HG03342 (cell line): ENCODE results near the gene BARX1.
"Not testable (repeated sequence)": the region's sequence is repeated elsewhere in the genome, so short reads cannot be mapped to it uniquely, and the experiment has no call there.

Experiments used
- ATAC-seq: cut with Tn5 transposase; IDR thresholded peaks from one replicate; pipeline ENCODE4 v1.9.1; 2021; ENCODE audit warnings: mild to moderate bottlenecking, moderate library complexity; ENCODE audit not compliant: unreplicated experiment

BARX1 gene

GRCh38 chr9:93955111-93955980 is at the start of gene BARX1:
Gene BARX1 (minus strand): TSS chr9:93955355. CDS start chr9:93955146, 209 bp downstream.
- ATAC-seq: no peak

- no peak for ATAC-seq
These were observed 47.4 kb upstream of the BARX1 start for GRCh38 chr9:94002316-94003140.

GRCh38 chr9:93996863-93997262 is 41.7 kb upstream of the BARX1 start:
- ATAC-seq: no peak

- ATAC-seq: no peak
These were observed 41.2 kb upstream of the BARX1 start for GRCh38 chr9:93996367-93996766.

GRCh38 chr9:93994545-93994944 is 39.4 kb upstream of the BARX1 start:
- no peak for ATAC-seq

- ATAC-seq: no peak
These were observed 39.0 kb upstream of the BARX1 start for GRCh38 chr9:93994132-93994531.

GRCh38 chr9:93992830-93993229 is 37.7 kb upstream of the BARX1 start:
- no peak for ATAC-seq

GRCh38 chr9:93990448-93990847 is 35.3 kb upstream of the BARX1 start:
- no peak for ATAC-seq

GRCh38 chr9:93988056-93988455 is 32.9 kb upstream of the BARX1 start:
- no peak for ATAC-seq

GRCh38 chr9:93984860-93985259 is 29.7 kb upstream of the BARX1 start:
- ATAC-seq: no peak

- no peak for ATAC-seq
These were observed 28.7 kb upstream of the BARX1 start for GRCh38 chr9:93983875-93984274.

GRCh38 chr9:93979721-93980120 is 24.6 kb upstream of the BARX1 start:
- ATAC-seq: no peak

- no peak for ATAC-seq
These were observed 23.4 kb upstream of the BARX1 start for GRCh38 chr9:93978551-93978950.

- no peak for ATAC-seq
These were observed 21.8 kb upstream of the BARX1 start for GRCh38 chr9:93976973-93977372.

GRCh38 chr9:93976081-93976480 is 20.9 kb upstream of the BARX1 start:
- no peak for ATAC-seq

- ATAC-seq: no peak
These were observed 20.1 kb upstream of the BARX1 start for GRCh38 chr9:93975262-93975661.

- ATAC-seq: no peak
These were observed 19.0 kb upstream of the BARX1 start for GRCh38 chr9:93974151-93974550.

GRCh38 chr9:93972655-93973054 is 17.5 kb upstream of the BARX1 start:
- ATAC-seq: not testable (repeated sequence)

GRCh38 chr9:93969328-93969661 is 14.1 kb upstream of the BARX1 start:
- ATAC-seq: no peak

GRCh38 chr9:93968451-93969327 is 13.5 kb upstream of the BARX1 start:
- ATAC-seq: no peak
